Panc1 (cell line): ENCODE data around the gene SLC25A15. TPM values are rescaled to one million over a fixed set of nuclear protein-coding genes. Genes with fewer than 3 reads are reported as not detected.

Experiments used
- ATAC-seq: fragments of 200-7000 bp; cut with Tn5 transposase; 2 replicates; pipeline ENCODE4 v1.9.1; 2020; ENCODE audit warnings: mild to moderate bottlenecking, moderate library complexity
- BruUV-seq: library from RNA; stranded (reverse); fragments of 400-500 nt; replicated peaks from 2 replicates; lab custom pipeline; 2021; lab: Mats Ljungman, UMichigan
- CTCF ChIA-PET: fragments of 300-600 bp; sonication (Branson Sonifier 250); formaldehyde crosslinking; loops from one replicate; lab custom pipeline; 2022; ENCODE audit warnings: antibody characterized with exemption; lab: Charles Lee
- POLR2A ChIA-PET: fragments of 300-600 bp; sonication (Branson Sonifier 250); formaldehyde crosslinking; loops from one replicate; lab custom pipeline; 2022; ENCODE audit warnings: antibody characterized with exemption; lab: Charles Lee
- DNase-seq: peaks from one replicate; pipeline ENCODE4 v3.0.0-alpha.2; 2010; ENCODE audit warnings: low read depth, low spot score
- H3K27ac ChIP-seq: 2 replicates; pipeline ENCODE4 v1.5.1; 2011; ENCODE audit warnings: mild to moderate bottlenecking, low read length, inconsistent platforms
- H3K27me3 ChIP-seq: fragments of 200-500 bp; sonication (Bioruptor generic); 2 replicates; pipeline ENCODE4 v1.6.0; 2014; ENCODE audit warnings: low read length, inconsistent platforms; ENCODE audit not compliant: control insufficient read depth, insufficient read depth
- H3K36me3 ChIP-seq: fragments of 200-500 bp; sonication (Bioruptor generic); 2 replicates; pipeline ENCODE4 v1.5.1; 2014; ENCODE audit warnings: inconsistent platforms, mild to moderate bottlenecking, low read length, moderate library complexity; ENCODE audit not compliant: control insufficient read depth, insufficient read depth
- H3K4me1 ChIP-seq: 2 replicates; pipeline ENCODE4 v1.5.1; 2011; ENCODE audit warnings: inconsistent platforms, mild to moderate bottlenecking, low read length, moderate library complexity; ENCODE audit not compliant: control insufficient read depth, insufficient read depth
- H3K4me3 ChIP-seq, 2 experiments: 2 replicates each; pipeline ENCODE4 v1.5.1; 2011 to 2012; ENCODE audit warnings: low read depth in 2 of 2, low read length in 2 of 2, mild to moderate bottlenecking in 2 of 2, inconsistent platforms in 1 of 2, moderate library complexity in 1 of 2
- H3K9me3 ChIP-seq: fragments of 200-500 bp; sonication (Bioruptor generic); 2 replicates; pipeline ENCODE4 v1.5.1; 2014; ENCODE audit warnings: low read depth, mild to moderate bottlenecking, inconsistent platforms, low read length, moderate library complexity; ENCODE audit not compliant: control insufficient read depth, insufficient read depth
- POLR2AphosphoS5 ChIP-seq: IDR thresholded peaks from 2 replicates; pipeline ENCODE4 v1.6.1; 2012; ENCODE audit warnings: mild to moderate bottlenecking, low read depth, low read length, moderate library complexity
- SIN3A ChIP-seq: IDR thresholded peaks from 2 replicates; pipeline ENCODE4 v1.6.1; 2012; ENCODE audit warnings: low read depth, mild to moderate bottlenecking, low read length, moderate library complexity, borderline replicate concordance; ENCODE audit not compliant: insufficient read depth
- TCF7L2 ChIP-seq: IDR thresholded peaks from 2 replicates; pipeline ENCODE4 v1.6.1; 2011; ENCODE audit warnings: mild to moderate bottlenecking, low read depth, low read length, inconsistent platforms
- in situ Hi-C: cut with HindIII; loops from 2 replicates; pipeline ENCODE4 v1.10.0; 2016; ENCODE audit warnings: low sequenced_read_pairs, low pct_unique_long_range_greater_than_20kb
- intact Hi-C: fragments of 100-400 bp; cut with micrococcal nuclease; formaldehyde crosslinking; loops from one replicate; pipeline ENCODE4 v1.10.0; 2022; ENCODE audit not compliant: unreplicated experiment
- total RNA-seq: library from RNA; stranded (reverse); gene quantifications from one replicate; pipeline ENCODE4 v1.2.1, GENCODE V29; 2021; ENCODE audit not compliant: unreplicated experiment
- TF ChIP-seq, protein P1 (sequence below), 2 experiments: IDR thresholded peaks; 2 replicates each; pipeline ENCODE4 v1.6.1; 2011 to 2012; ENCODE audit warnings: low read depth in 2 of 2, control low read depth in 1 of 2, low read length in 1 of 2, mild to moderate bottlenecking in 1 of 2, moderate library complexity in 1 of 2; ENCODE audit not compliant: insufficient read depth in 1 of 2
- TF ChIP-seq, protein P2 (sequence below): fragments of 450-650 bp; IDR thresholded peaks from 2 replicates; pipeline ENCODE4 v1.5.1; 2017; ENCODE audit warnings: mild to moderate bottlenecking

Gene SLC25A15
- total RNA-seq, 1 experiment from 2014 or later = 16.4 TPM

DNA sequence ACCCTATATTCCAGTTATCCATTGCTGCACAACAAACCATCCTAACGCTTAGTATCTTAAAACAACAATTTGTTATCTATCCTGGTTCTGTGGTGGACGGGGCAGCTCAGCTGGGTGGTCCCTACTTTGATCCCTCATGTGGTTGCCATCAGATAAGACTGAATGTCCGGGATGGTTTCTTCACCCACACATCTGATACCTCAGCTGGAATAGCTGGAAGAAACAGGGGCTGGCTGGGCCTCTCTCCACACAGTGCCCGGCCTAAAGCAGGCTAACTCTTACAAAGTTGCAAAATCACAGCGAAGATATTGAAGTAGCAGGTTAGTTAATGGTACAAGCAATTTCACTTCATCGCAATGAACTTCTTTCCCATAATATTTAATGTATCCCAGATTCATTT, 14.7 kb upstream of the SLC25A15 start:
- TF ChIP-seq, protein P1, sequence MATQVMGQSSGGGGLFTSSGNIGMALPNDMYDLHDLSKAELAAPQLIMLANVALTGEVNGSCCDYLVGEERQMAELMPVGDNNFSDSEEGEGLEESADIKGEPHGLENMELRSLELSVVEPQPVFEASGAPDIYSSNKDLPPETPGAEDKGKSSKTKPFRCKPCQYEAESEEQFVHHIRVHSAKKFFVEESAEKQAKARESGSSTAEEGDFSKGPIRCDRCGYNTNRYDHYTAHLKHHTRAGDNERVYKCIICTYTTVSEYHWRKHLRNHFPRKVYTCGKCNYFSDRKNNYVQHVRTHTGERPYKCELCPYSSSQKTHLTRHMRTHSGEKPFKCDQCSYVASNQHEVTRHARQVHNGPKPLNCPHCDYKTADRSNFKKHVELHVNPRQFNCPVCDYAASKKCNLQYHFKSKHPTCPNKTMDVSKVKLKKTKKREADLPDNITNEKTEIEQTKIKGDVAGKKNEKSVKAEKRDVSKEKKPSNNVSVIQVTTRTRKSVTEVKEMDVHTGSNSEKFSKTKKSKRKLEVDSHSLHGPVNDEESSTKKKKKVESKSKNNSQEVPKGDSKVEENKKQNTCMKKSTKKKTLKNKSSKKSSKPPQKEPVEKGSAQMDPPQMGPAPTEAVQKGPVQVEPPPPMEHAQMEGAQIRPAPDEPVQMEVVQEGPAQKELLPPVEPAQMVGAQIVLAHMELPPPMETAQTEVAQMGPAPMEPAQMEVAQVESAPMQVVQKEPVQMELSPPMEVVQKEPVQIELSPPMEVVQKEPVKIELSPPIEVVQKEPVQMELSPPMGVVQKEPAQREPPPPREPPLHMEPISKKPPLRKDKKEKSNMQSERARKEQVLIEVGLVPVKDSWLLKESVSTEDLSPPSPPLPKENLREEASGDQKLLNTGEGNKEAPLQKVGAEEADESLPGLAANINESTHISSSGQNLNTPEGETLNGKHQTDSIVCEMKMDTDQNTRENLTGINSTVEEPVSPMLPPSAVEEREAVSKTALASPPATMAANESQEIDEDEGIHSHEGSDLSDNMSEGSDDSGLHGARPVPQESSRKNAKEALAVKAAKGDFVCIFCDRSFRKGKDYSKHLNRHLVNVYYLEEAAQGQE (IDR thresholded peaks at IDR 0.05; ENCODE audit: insufficient read depth in 1 of 2, low read depth in 2 of 2, low read length in 1 of 2) = no peak
- no peak for TF ChIP-seq TCF7L2
- no TSS peak for BruUV-seq
- in situ Hi-C loops (no loop called here), intact Hi-C loops (no loop called here)
- DNase-seq (no peak), ATAC-seq (no peak)
- no peaks in the 10 kb centered on the region for H3K27me3 ChIP-seq
- POLR2A ChIA-PET = no interaction called here
- peaks cover 4% of the 10 kb centered on the region; the same call in 1 of the 2 replicates for H3K36me3 ChIP-seq
- H3K4me3 ChIP-seq = no peak overlapping the region
- no peaks in the 10 kb centered on the region for H3K9me3 ChIP-seq
- peaks cover 3% of the 10 kb centered on the region; the same call in 1 of the 2 replicates for H3K4me1 ChIP-seq
- CTCF ChIA-PET = no interaction called here
- H3K27ac ChIP-seq = no peak overlapping the region

DNA sequence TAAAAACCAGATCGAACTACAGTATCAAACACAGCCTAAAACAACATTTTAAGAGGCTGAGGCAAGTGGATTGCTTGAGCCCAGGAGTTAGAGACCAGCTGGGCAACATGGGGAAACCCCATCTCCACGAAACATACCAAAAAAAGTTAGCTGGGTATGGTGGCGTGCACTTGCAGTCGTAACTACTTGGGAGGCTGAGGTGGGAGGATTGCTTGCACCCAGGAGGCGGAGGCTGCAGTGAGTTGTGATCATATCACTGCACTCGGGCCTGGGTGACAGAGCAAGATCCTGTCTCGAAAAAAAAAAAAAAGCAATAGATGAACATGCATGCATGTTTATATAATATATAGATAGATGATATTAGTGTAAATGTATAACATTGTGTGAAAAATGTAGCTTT, 13.2 kb upstream of the SLC25A15 start:
- intact Hi-C loops = no loop called here

More for the DNA sequence above, 13.2 kb upstream of the SLC25A15 start:
- POLR2A ChIA-PET = no interaction called here
- H3K27ac ChIP-seq = no peak overlapping the region
- no peak overlapping the region for H3K4me3 ChIP-seq
- H3K27me3 ChIP-seq = no peaks in the 10 kb centered on the region
- H3K9me3 ChIP-seq = no peaks in the 10 kb centered on the region
- in situ Hi-C loops = no loop called here
- DNase-seq (no peak), ATAC-seq (no peak)
- H3K36me3 ChIP-seq = no peaks in the 10 kb centered on the region
- TF ChIP-seq SIN3A (no peak), TCF7L2 (no peak), POLR2AphosphoS5 (no peak)
- TF ChIP-seq, protein P1 (IDR thresholded peaks at IDR 0.05; ENCODE audit: insufficient read depth in 1 of 2, low read depth in 2 of 2, low read length in 1 of 2) = no peak
- TF ChIP-seq, protein P2, sequence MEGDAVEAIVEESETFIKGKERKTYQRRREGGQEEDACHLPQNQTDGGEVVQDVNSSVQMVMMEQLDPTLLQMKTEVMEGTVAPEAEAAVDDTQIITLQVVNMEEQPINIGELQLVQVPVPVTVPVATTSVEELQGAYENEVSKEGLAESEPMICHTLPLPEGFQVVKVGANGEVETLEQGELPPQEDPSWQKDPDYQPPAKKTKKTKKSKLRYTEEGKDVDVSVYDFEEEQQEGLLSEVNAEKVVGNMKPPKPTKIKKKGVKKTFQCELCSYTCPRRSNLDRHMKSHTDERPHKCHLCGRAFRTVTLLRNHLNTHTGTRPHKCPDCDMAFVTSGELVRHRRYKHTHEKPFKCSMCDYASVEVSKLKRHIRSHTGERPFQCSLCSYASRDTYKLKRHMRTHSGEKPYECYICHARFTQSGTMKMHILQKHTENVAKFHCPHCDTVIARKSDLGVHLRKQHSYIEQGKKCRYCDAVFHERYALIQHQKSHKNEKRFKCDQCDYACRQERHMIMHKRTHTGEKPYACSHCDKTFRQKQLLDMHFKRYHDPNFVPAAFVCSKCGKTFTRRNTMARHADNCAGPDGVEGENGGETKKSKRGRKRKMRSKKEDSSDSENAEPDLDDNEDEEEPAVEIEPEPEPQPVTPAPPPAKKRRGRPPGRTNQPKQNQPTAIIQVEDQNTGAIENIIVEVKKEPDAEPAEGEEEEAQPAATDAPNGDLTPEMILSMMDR = no peak
- CTCF ChIA-PET = no interaction called here
- no TSS peak for BruUV-seq
- H3K4me1 ChIP-seq = no peaks in the 10 kb centered on the region
